HG03060 (cell line): Measurements from ENCODE around the gene SPTB.
"Not testable (repeated sequence)": the region's sequence is repeated elsewhere in the genome, so short reads cannot be mapped to it uniquely, and the experiment has no call there.

Source experiments
- ATAC-seq: cut with Tn5 transposase; IDR thresholded peaks from one replicate; pipeline ENCODE4 v1.9.1; 2021; ENCODE audit warnings: low read depth, moderate number of reproducible peaks; ENCODE audit not compliant: unreplicated experiment

Gene SPTB

GRCh38 chr14:64825006-64825405 lies 54.7 kb downstream of the SPTB start:
- no peak for ATAC-seq

GRCh38 chr14:64824471-64824870 lies 55.2 kb downstream of the SPTB start:
- no peak for ATAC-seq

- ATAC-seq: no peak
Observed at GRCh38 chr14:64823305-64823861, 56.3 kb downstream of the SPTB start.

GRCh38 chr14:64821651-64822050 lies 58.1 kb downstream of the SPTB start:
- ATAC-seq: no peak

GRCh38 chr14:64818151-64818550 lies 61.6 kb downstream of the SPTB start:
- ATAC-seq: no peak

- no peak for ATAC-seq
Observed at GRCh38 chr14:64817631-64818030, 62.1 kb downstream of the SPTB start.

GRCh38 chr14:64816221-64816783 lies 63.4 kb downstream of the SPTB start:
- no peak for ATAC-seq

GRCh38 chr14:64815257-64815656 lies 64.5 kb downstream of the SPTB start:
- ATAC-seq: no peak

- ATAC-seq: no peak
Observed at GRCh38 chr14:64812412-64812811, 67.3 kb downstream of the SPTB start.

GRCh38 chr14:64811676-64812075 lies 68.0 kb downstream of the SPTB start:
- no peak for ATAC-seq

- no peak for ATAC-seq
Observed at GRCh38 chr14:64808449-64808848, 71.3 kb downstream of the SPTB start.

GRCh38 chr14:64807551-64807950 lies 72.2 kb downstream of the SPTB start:
- ATAC-seq: no peak

- ATAC-seq: no peak
Observed at GRCh38 chr14:64806862-64807495, 72.7 kb downstream of the SPTB start.

GRCh38 chr14:64806202-64806861 lies 73.4 kb downstream of the SPTB start:
- ATAC-seq: no peak

- not testable (repeated sequence) for ATAC-seq
Observed at GRCh38 chr14:64805646-64806045, 74.1 kb downstream of the SPTB start.

- ATAC-seq: no peak
Observed at GRCh38 chr14:64804754-64805260, 74.9 kb downstream of the SPTB start.

GRCh38 chr14:64801800-64802199 lies 77.9 kb downstream of the SPTB start:
- ATAC-seq: no peak

GRCh38 chr14:64801046-64801445 lies 78.7 kb downstream of the SPTB start:
- ATAC-seq: no peak

GRCh38 chr14:64800000-64800399 lies 79.7 kb downstream of the SPTB start:
- ATAC-seq: no peak

GRCh38 chr14:64799555-64799954 lies 80.2 kb downstream of the SPTB start:
- no peak for ATAC-seq

GRCh38 chr14:64796369-64796768 lies 83.3 kb downstream of the SPTB start:
- no peak for ATAC-seq

GRCh38 chr14:64795921-64796320 lies 83.8 kb downstream of the SPTB start:
- no peak for ATAC-seq
